IMR-90 (cell line): ENCODE measurements around the gene ITM2C.

Experiments used
- BHLHE40 ChIP-seq: fragments of 150-350 bp; IDR thresholded peaks from 2 replicates; pipeline ENCODE4 v1.6.1; 2016; ENCODE audit warnings: mild to moderate bottlenecking, low read depth, low read length
- CHD1 ChIP-seq: IDR thresholded peaks from 2 replicates; pipeline ENCODE4 v1.6.1; 2012; ENCODE audit warnings: low read depth, low read length, improper control_type of control experiment
- CTCF ChIP-seq: conservative IDR thresholded peaks from 2 replicates; pipeline ENCODE4 v1.5.1; 2012; ENCODE audit warnings: mild to moderate bottlenecking, low read depth, low read length, improper control_type of control experiment
- FOS ChIP-seq: fragments of 150-350 bp; IDR thresholded peaks from 2 replicates; pipeline ENCODE4 v1.6.1; 2016; ENCODE audit warnings: low read depth, low read length
- MAZ ChIP-seq: IDR thresholded peaks from 2 replicates; pipeline ENCODE4 v1.6.1; 2012; ENCODE audit warnings: low read depth, mild to moderate bottlenecking, low read length, improper control_type of control experiment, moderate library complexity, borderline replicate concordance
- MXI1 ChIP-seq: IDR thresholded peaks from 2 replicates; pipeline ENCODE4 v1.6.1; 2012; ENCODE audit warnings: low read depth, mild to moderate bottlenecking, low read length, moderate library complexity, borderline replicate concordance
- NFE2L2 ChIP-seq: fragments of 150-350 bp; IDR thresholded peaks from 2 replicates; pipeline ENCODE4 v1.6.1; 2016; ENCODE audit warnings: low read depth, mild to moderate bottlenecking, low read length
- POLR2A ChIP-seq: IDR thresholded peaks from 2 replicates; pipeline ENCODE4 v1.6.1; 2012; ENCODE audit warnings: mild to moderate bottlenecking, low read depth, low read length
- RAD21 ChIP-seq: IDR thresholded peaks from 2 replicates; pipeline ENCODE4 v1.6.1; 2012; ENCODE audit warnings: low read length, improper control_type of control experiment
- RCOR1 ChIP-seq: IDR thresholded peaks from 2 replicates; pipeline ENCODE4 v1.6.1; 2012; ENCODE audit warnings: mild to moderate bottlenecking, low read length, improper control_type of control experiment; ENCODE audit not compliant: insufficient replicate concordance

DNA sequence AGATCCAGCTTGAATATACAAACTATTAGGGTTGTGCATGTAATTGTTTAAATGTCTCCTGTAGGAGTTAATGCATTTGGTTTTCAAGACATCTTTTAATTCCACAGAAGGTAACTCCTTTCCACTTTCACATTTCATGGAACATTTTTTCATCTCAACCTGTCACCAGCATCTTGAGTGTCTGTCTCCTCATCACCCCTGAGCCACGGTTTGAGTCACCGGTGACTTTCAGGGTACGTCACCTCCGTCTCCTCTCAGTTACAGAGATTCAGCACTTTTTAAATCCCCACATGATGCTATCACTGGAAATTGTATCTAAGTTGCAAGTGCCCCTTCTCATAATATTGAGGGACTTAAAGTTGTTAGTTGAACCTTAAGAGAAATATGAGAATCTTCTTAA lies 35.0 kb downstream of the ITM2C start:
- no peak for TF ChIP-seq POLR2A
- no peak for TF ChIP-seq MAZ
- TF ChIP-seq CTCF = no peak
- no peak for TF ChIP-seq MXI1
- TF ChIP-seq BHLHE40 = no peak
- TF ChIP-seq RAD21 = no peak
- no peak for TF ChIP-seq RCOR1
- TF ChIP-seq CHD1 = no peak
- TF ChIP-seq NFE2L2 = no peak
- TF ChIP-seq FOS = no peak
